Natural killer cell treated with Interleukin-12 subunit alpha and Interleukin-12 subunit beta and Interleukin-15 and Interleukin-18, amount 100 ng/mL, for 72 hours (primary cell): ENCODE measurements around the gene FBXW2. TPM values are rescaled to one million over a fixed set of nuclear protein-coding genes. Genes with fewer than 3 reads are reported as not detected.
A peak's percentile ranks its signal among the peaks of the same experiment; 100 is the strongest.

Source experiments
- ATAC-seq, 2 donors: fragments of 150-1000 bp; cut with Tn5 transposase in 1 of 2; sonication (Bioruptor Pico), chemical (Tn5 transposase) in 1 of 2; 2 replicates each; pipeline ENCODE4 v1.10.0; 2021
- DNase-seq: peaks from one replicate; pipeline ENCODE4 v3.0.0; 2022; ENCODE audit warnings: low spot score
- H3K27ac Mint-ChIP-seq, 2 donors: 1 replicate in 1 of 2; 2 replicates in 1 of 2; pipeline ENCODE4 v1.8.0; 2022; ENCODE audit warnings: mixed read lengths in 2 of 2, mild to moderate bottlenecking in 1 of 2, moderate library complexity in 1 of 2
- H3K27me3 Mint-ChIP-seq, 2 donors: 1 replicate in 1 of 2; 2 replicates in 1 of 2; pipeline ENCODE4 v1.8.0; 2022; ENCODE audit warnings: mixed read lengths in 2 of 2
- H3K36me3 Mint-ChIP-seq: one replicate; pipeline ENCODE4 v1.8.0; 2022; ENCODE audit warnings: mixed read lengths
- H3K4me1 Mint-ChIP-seq, 2 donors: 1 replicate in 1 of 2; 2 replicates in 1 of 2; pipeline ENCODE4 v1.8.0; 2022; ENCODE audit warnings: low read depth in 2 of 2, mixed read lengths in 2 of 2, mild to moderate bottlenecking in 1 of 2
- H3K4me3 Mint-ChIP-seq: one replicate; pipeline ENCODE4 v1.8.0; 2022; ENCODE audit warnings: mixed read lengths
- H3K9me3 Mint-ChIP-seq: 2 replicates; pipeline ENCODE4 v1.8.0; 2022; ENCODE audit warnings: mixed read lengths
- total RNA-seq, 2 donors: library from RNA; stranded (reverse); gene quantifications; one replicate each; pipeline ENCODE4 v1.2.3, GENCODE V29; 2022

FBXW2 gene, protein sequence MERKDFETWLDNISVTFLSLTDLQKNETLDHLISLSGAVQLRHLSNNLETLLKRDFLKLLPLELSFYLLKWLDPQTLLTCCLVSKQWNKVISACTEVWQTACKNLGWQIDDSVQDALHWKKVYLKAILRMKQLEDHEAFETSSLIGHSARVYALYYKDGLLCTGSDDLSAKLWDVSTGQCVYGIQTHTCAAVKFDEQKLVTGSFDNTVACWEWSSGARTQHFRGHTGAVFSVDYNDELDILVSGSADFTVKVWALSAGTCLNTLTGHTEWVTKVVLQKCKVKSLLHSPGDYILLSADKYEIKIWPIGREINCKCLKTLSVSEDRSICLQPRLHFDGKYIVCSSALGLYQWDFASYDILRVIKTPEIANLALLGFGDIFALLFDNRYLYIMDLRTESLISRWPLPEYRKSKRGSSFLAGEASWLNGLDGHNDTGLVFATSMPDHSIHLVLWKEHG
- 100 to 1,000 TPM in 1 of 2 donors, 10 to 100 TPM in 1; 73.6 to 105 TPM for total RNA-seq

DNA sequence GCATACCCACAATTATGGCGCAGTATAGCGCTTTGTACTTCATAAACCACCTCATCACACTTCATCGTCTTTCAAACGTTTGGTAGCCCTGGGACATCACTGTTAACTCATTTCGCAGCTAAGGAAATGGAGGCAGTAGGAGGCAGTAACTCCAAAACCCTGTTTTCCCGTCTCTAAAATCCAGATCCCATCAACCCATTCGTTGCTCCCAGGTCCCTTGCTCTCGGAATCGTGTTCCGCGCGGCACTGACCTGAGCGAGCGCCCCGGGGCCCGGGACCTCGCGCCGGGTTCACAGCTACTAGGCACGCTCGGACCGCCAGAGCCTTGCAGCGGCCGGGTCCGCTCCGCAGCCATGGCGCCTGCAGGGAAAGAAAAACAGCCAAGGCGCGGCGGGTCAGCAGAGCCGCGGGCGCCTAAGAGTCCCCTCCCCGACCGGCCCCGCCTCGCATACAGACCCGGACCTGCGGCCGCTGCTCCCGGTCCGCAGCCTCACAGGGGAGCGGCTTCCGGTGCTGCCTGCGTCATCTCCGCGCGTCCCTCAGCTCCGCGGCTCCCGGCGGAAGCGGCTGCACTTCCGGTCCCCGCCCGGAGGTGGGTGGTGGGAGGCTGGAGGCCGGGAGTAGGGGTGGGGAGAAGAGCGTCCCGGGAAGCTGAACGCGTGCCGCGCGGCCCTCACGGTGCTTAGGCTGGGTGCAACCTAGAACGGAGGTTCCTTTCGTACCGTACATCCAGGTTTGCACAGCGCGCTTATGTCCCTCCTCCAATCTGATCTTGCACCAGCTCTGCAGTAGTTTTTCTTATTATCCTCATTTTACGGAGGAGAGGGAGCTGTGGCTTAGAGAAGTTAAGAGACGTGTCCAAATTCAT, at the start of gene FBXW2:
Gene FBXW2, minus strand, starts transcription at position 519 of the 868 bp plus-strand sequence. CDS start 5,158 bp downstream, outside the sequence.
- peak; percentile 98 to 99 for ATAC-seq
- peak; percentile 94 for DNase-seq
- peak within 1 kb of the TSS; percentile 96 for H3K4me3 Mint-ChIP-seq
- H3K4me1 Mint-ChIP-seq, result peaks cover 34 to 36% of the 10 kb centered on the region in 2 donors
- H3K9me3 Mint-ChIP-seq, result no peaks in the 10 kb centered on the region
- peak within 1 kb of the TSS; percentile 85 to 93 for H3K27ac Mint-ChIP-seq
- H3K36me3 Mint-ChIP-seq, result peaks cover 4% of the 10 kb centered on the region
- no peaks in the 10 kb centered on the region for H3K27me3 Mint-ChIP-seq

DNA sequence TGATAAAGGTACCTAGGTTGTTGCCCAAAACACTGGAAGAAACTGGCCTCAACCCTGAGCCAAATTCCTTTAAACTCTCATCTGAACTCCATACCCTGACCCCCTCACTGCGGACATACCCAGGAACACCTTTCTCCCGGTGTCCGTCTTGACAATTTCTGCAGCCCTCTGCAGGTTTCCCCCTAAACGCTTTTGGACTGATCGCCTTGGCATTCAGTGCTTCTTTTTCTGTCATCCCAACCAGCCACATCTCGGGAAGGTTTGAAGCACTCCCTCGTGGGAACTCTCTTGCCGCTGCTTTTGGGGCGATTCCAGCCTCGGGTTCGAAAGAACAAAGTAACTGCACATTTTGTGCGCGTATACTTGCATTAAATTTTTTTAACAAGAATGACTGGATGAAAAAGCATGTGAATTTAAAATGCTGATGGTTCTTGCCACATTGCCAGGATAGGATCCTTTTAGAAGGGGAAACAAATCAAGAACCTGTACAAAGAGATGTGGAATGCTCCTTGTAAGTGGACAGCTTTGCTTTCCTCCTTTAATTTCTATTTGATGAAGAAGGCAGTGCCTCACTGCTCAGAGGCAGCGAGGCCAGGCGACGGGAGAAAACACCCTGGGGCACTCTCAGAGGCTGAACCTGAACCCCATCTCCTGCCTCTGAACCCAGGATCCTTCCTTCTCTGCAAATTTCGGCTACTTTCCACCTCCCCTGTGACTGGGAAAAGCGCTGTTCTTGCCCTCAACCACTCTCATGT, 48.9 kb upstream of the FBXW2 start:
- Mint-ChIP-seq H3K9me3 (no peaks in the 10 kb centered on the region), H3K27me3 (no peaks in the 10 kb centered on the region), H3K36me3 (peaks cover 14% of the 10 kb centered on the region), H3K4me3 (peak overlapping the region; percentile 100), H3K4me1 (peaks cover 58 to 63% of the 10 kb centered on the region in 2 donors), H3K27ac (peak overlapping the region; percentile 99 to 100)
- DNase-seq (no peak), ATAC-seq (peak in 1 of 2 donors; percentile 8)

DNA sequence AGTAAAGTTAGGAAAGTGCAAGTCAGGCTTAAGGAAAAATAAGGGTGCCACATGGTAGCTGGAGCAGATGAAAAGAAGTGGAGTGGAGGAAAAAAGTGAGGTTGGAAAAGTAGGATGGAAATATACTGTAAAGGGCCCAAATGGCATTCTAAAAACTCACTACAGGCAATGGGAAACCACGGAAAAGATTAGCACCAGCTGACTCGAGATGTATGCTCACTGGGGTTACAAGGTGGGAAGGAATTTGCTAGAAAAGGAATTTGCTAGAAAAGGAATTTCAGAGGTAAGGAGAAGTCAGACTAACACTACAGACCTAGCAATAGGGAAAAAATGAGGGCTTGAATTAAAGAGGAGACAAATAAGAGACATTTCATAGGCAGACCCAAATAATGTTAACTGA, 45.9 kb upstream of the FBXW2 start:
- H3K4me1 Mint-ChIP-seq, result peaks cover 39 to 41% of the 10 kb centered on the region in 2 donors
- no peaks in the 10 kb centered on the region for H3K27me3 Mint-ChIP-seq
- H3K36me3 Mint-ChIP-seq, result peaks cover 12% of the 10 kb centered on the region
- H3K9me3 Mint-ChIP-seq, result no peaks in the 10 kb centered on the region
- DNase-seq, result no peak
- no peak for ATAC-seq
- peak overlapping the region; percentile 5 to 7 for H3K27ac Mint-ChIP-seq
- H3K4me3 Mint-ChIP-seq, result peak overlapping the region; percentile 14

DNA sequence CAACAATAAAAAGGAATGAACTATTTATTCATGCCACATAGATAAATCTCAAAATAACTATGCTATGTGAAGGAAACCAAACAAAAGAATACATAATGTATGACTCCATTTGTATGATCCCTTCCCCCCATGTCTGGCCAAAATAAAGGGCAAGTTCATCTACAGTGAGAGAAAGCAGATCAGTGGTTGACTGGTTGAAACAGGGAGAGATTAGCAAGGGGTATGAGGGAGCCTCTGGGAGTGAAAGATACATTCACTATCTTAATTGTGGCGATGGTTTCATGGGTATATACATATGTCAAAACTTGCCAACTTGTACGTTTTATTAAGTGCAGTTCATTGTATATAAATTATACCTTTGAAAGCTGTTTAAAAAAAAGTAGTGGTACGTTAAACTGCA, 44.7 kb upstream of the FBXW2 start:
- no peak for ATAC-seq
- Mint-ChIP-seq H3K27ac (peak overlapping the region in 1 of 2 donors; percentile 15), H3K9me3 (no peaks in the 10 kb centered on the region), H3K27me3 (no peaks in the 10 kb centered on the region), H3K4me3 (no peak overlapping the region), H3K36me3 (peaks cover 13% of the 10 kb centered on the region), H3K4me1 (peaks cover 33 to 36% of the 10 kb centered on the region in 2 donors)
- DNase-seq, result no peak

DNA sequence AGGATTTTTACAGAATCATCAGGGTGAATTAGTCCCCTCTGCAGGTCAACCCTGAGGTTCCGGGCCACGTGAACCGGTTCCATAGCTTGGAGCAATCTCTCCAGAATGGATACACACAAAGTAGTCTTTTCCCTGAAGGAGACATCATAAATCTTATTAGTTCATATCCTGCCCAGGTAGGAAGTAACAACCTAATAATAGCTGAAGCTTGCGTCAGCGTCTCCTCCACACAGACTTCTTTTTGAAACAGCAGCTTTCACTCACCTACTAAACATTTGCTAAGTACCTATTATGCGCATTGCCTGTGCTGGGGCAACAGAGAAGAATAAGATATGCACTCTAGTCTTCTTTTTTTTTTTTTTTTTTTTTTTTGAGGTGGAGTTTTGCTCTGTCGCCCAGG, 40.1 kb upstream of the FBXW2 start:
- DNase-seq (no peak), ATAC-seq (no peak)
- peaks cover 9 to 10% of the 10 kb centered on the region in 2 donors for H3K4me1 Mint-ChIP-seq
- H3K36me3 Mint-ChIP-seq, result peaks cover 29% of the 10 kb centered on the region
- no peaks in the 10 kb centered on the region for H3K27me3 Mint-ChIP-seq
- H3K9me3 Mint-ChIP-seq, result no peaks in the 10 kb centered on the region
- H3K27ac Mint-ChIP-seq, result no peak overlapping the region
- H3K4me3 Mint-ChIP-seq, result no peak overlapping the region

DNA sequence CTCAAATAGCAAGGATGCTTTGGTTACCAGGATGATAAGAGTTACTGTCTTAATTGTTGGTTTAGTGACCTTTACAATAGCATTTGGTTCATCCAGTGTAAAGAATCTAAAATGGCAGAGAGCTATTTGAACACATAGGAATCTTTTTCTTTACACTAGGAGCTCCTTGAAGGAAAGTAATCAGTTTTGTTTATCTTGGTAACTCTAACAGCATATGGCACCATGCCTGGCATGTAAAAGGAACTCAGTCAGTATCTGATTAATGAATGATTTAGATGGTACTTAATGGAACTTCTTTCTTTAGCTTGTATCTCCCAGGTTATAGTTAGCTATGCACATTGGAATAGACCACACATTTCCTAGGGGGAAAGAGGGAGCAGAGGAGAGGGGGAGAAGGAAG, 39.6 kb upstream of the FBXW2 start:
- Mint-ChIP-seq H3K9me3 (no peaks in the 10 kb centered on the region), H3K27ac (no peak overlapping the region)
- ATAC-seq, result no peak

DNA sequence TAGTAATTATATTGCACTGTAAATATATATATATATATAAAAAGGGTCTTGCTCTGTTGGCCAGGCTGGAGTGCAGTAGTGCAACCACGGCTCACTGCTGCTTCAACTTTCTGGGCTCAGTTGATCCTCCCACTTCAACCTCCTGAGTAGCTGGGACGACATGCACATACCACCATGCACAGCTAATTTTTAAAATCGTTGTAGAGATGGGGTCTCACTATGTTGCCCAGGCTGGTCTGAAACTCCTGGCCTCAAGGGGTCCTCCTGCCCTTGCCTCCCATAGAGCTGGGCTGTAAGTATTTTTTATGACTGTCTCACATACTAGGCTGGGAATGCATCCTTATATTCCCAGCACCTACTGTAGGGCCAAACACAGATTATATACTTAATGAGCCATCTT, 37.6 kb upstream of the FBXW2 start:
- no peak overlapping the region for H3K27ac Mint-ChIP-seq
- no peak for ATAC-seq
- H3K36me3 Mint-ChIP-seq, result peaks cover 26% of the 10 kb centered on the region
- H3K9me3 Mint-ChIP-seq, result no peaks in the 10 kb centered on the region
- peaks cover 4 to 6% of the 10 kb centered on the region in 2 donors for H3K4me1 Mint-ChIP-seq
- DNase-seq, result no peak
- no peak overlapping the region for H3K4me3 Mint-ChIP-seq
- no peaks in the 10 kb centered on the region for H3K27me3 Mint-ChIP-seq

More for the DNA sequence above, 39.6 kb upstream of the FBXW2 start:
- DNase-seq, result no peak
- Mint-ChIP-seq H3K36me3 (peaks cover 29% of the 10 kb centered on the region), H3K4me3 (no peak overlapping the region), H3K27me3 (no peaks in the 10 kb centered on the region), H3K4me1 (peaks cover 8 to 9% of the 10 kb centered on the region in 2 donors)

DNA sequence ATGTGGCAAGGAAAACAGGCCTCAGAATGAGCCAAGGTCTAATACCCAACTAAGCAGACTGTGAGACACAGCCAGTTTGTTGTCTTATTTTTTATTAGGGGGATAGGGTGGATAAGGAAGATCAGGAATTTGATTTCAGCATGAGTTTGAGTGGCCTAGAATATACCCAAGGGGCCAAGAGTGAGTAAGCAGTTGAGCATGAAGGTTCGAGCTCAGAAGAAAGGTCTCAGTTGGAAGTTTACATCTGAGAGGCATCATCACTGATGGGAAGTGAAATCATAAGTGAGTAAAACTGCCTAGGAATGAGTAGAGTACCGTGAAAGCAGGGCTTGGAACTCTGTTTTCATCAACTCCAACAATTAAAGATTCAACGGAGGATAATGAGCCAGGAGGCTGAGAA, 36.9 kb upstream of the FBXW2 start:
- peaks cover 24% of the 10 kb centered on the region for H3K36me3 Mint-ChIP-seq
- no peak overlapping the region for H3K4me3 Mint-ChIP-seq
- no peaks in the 10 kb centered on the region for H3K9me3 Mint-ChIP-seq
- DNase-seq (no peak), ATAC-seq (no peak)
- H3K27ac Mint-ChIP-seq, result no peak overlapping the region
- no peaks in the 10 kb centered on the region for H3K27me3 Mint-ChIP-seq
- H3K4me1 Mint-ChIP-seq, result peaks cover 2 to 4% of the 10 kb centered on the region in 2 donors

DNA sequence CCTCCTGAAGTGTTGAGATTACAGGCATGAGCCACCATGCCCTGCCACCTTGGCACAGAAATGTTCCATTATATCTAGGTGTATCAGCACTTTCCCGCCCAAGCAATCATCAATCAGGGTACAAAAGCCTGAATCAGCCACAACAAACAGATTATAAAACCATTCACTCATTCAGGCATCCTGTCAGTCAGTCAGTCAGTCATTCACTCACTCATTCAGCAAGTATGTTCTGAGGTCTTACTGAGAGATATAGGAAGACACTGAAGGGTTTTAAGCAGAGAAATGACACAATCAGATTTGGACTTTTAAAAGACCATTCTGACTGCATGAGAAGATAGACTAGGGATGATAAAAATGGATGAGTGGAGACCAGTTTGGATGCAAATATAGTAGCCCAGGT, 36.4 kb upstream of the FBXW2 start:
- ATAC-seq (no peak), DNase-seq (no peak)
- peaks cover 2 to 4% of the 10 kb centered on the region in 2 donors for H3K4me1 Mint-ChIP-seq

DNA sequence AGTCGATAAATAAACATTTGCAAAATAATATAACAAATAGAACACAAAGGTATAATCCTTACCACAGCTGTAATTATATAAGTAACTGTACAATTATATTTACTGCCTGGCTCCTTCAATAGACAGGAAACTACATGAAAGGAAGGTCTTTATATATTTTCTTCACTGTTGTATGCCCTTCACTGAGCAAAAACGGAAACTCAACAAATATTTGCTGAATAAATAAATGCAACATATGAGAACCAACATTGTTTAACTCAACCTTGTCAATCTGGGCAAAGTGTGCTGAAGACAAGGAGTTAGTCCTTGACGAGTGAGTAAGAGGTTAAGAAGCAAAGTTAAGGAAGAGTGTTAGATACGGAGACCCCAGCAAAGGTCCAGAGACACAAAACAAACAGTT, 26.9 kb upstream of the FBXW2 start:
- H3K36me3 Mint-ChIP-seq, result peaks cover 37% of the 10 kb centered on the region
- H3K9me3 Mint-ChIP-seq, result no peaks in the 10 kb centered on the region
- no peak for DNase-seq
- H3K4me1 Mint-ChIP-seq, result no peaks in the 10 kb centered on the region
- peak overlapping the region in 1 of 2 donors; percentile 22 for H3K27ac Mint-ChIP-seq
- no peak overlapping the region for H3K4me3 Mint-ChIP-seq
- H3K27me3 Mint-ChIP-seq, result no peaks in the 10 kb centered on the region
- ATAC-seq, result no peak

More for the DNA sequence above, 36.4 kb upstream of the FBXW2 start:
- H3K36me3 Mint-ChIP-seq, result peaks cover 25% of the 10 kb centered on the region
- no peaks in the 10 kb centered on the region for H3K9me3 Mint-ChIP-seq
- H3K27me3 Mint-ChIP-seq, result no peaks in the 10 kb centered on the region
- no peak overlapping the region for H3K4me3 Mint-ChIP-seq
- H3K27ac Mint-ChIP-seq, result no peak overlapping the region

DNA sequence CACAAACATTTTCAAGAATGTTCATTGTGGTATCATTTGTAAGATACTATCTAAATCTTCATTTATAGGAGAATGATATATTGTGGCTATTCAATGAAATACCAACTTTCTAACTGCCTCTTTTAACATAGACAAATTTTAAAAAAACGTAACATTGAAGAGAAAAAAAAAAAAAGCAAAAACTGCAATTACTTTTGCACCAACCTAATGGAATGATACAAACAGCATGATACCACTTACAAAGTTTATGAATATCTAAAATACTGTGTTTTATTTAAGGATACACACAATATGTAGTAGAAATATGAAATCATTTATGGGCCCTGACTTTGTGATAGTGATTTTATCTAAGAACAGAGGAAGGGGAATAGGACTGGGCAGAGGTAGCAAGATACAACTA, 25.4 kb upstream of the FBXW2 start:
- no peaks in the 10 kb centered on the region for H3K4me1 Mint-ChIP-seq
- DNase-seq, result no peak
- H3K27ac Mint-ChIP-seq, result peak overlapping the region in 1 of 2 donors; percentile 17
- ATAC-seq, result no peak
- H3K36me3 Mint-ChIP-seq, result peaks cover 31% of the 10 kb centered on the region
- H3K9me3 Mint-ChIP-seq, result no peaks in the 10 kb centered on the region
- no peaks in the 10 kb centered on the region for H3K27me3 Mint-ChIP-seq
- H3K4me3 Mint-ChIP-seq, result no peak overlapping the region

DNA sequence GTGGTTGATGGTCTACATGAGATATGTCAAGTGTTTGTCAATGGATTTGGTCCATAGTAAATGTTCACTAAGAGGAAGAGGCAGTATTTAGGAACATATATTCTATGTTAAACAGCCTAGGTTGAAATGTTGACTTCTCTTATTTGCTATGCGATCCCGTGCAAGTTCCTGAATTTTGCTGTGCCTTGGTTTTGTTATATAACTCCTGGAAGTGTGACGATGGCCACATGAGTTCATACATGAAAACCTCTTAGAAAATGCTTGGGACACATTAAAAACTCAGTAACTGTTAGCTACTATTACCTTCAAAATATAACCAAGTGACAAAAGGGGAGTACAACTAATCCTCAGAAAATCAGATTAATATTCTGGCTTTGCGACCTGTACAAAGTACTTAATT, 21.9 kb upstream of the FBXW2 start:
- H3K27me3 Mint-ChIP-seq, result no peaks in the 10 kb centered on the region
- no peak overlapping the region for H3K4me3 Mint-ChIP-seq
- peaks cover 22% of the 10 kb centered on the region for H3K36me3 Mint-ChIP-seq
- DNase-seq, result no peak
- no peak overlapping the region for H3K27ac Mint-ChIP-seq
- no peak for ATAC-seq
- H3K9me3 Mint-ChIP-seq, result no peaks in the 10 kb centered on the region
- peaks cover 0 to 9% of the 10 kb centered on the region in 2 donors for H3K4me1 Mint-ChIP-seq

DNA sequence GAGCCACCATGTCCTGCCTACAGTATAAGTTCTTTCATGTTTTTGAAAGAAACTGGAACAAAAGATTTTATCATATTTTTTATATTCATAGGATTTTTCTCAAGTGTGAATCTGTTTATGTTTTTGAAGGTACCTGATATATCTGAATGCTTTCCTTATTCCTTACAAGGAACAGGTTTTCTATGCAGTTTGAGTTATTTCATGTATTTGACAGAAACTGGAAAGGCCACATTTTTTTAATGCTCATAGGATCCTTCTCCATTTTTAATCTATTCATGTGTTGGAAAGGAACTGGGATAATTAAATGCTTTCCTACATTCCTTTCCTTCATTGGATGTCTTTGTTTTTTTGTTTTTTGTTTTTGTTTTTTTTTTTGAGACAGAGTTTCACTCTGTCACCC, 15.7 kb upstream of the FBXW2 start:
- no peak for DNase-seq
- Mint-ChIP-seq H3K27me3 (no peaks in the 10 kb centered on the region), H3K4me3 (no peak overlapping the region), H3K36me3 (peaks cover 45% of the 10 kb centered on the region), H3K9me3 (peaks cover 6% of the 10 kb centered on the region), H3K4me1 (peaks cover 0 to 9% of the 10 kb centered on the region in 2 donors), H3K27ac (no peak overlapping the region)
- ATAC-seq, result no peak
